LNCAP (cell line): ENCODE results near the gene DHRSX.

Experiments used
- CTCF ChIP-seq: fragments of 450-650 bp; IDR thresholded peaks from 2 replicates; pipeline ENCODE4 v1.5.1; 2017; ENCODE audit warnings: mild to moderate bottlenecking

DHRSX gene

GRCh38 chrX:2237976-2238375 is 262.8 kb downstream of the DHRSX start:
- TF ChIP-seq CTCF = no peak

GRCh38 chrX:2231570-2232192 is 269.1 kb downstream of the DHRSX start:
- no peak for TF ChIP-seq CTCF

- no peak for TF ChIP-seq CTCF
These were observed 270.3 kb downstream of the DHRSX start for GRCh38 chrX:2230457-2230856.

GRCh38 chrX:2228536-2228935 is 272.2 kb downstream of the DHRSX start:
- no peak for TF ChIP-seq CTCF

- TF ChIP-seq CTCF = no peak
These were observed 273.7 kb downstream of the DHRSX start for GRCh38 chrX:2226906-2227656.

- TF ChIP-seq CTCF = no peak
These were observed 274.6 kb downstream of the DHRSX start for GRCh38 chrX:2226182-2226581.

- no peak for TF ChIP-seq CTCF
These were observed 276.1 kb downstream of the DHRSX start for GRCh38 chrX:2224597-2225235.
